ENCODE results near the gene ORAI3.

DNA sequence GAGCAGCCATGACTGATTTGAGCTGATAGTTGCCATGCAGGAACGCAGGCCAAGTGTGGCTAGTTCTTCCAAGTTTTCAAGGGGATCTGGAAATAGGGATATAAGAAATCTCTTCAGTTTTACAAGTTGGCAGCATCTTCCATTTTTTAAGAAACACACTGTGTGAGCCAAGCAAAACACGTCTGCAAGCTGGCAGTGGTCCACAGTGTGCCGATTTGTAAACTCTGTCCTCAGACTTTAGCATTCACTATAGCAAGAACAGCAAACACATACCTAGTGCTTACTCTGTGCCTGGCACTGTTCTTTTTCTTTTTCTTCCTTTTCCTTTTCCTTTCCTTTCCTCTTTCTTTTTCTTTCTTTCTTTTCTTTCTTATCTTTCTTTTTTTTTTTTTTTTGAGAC lies 2.9 kb downstream of the ORAI3 start:
- TF ChIP-seq, protein P1, sequence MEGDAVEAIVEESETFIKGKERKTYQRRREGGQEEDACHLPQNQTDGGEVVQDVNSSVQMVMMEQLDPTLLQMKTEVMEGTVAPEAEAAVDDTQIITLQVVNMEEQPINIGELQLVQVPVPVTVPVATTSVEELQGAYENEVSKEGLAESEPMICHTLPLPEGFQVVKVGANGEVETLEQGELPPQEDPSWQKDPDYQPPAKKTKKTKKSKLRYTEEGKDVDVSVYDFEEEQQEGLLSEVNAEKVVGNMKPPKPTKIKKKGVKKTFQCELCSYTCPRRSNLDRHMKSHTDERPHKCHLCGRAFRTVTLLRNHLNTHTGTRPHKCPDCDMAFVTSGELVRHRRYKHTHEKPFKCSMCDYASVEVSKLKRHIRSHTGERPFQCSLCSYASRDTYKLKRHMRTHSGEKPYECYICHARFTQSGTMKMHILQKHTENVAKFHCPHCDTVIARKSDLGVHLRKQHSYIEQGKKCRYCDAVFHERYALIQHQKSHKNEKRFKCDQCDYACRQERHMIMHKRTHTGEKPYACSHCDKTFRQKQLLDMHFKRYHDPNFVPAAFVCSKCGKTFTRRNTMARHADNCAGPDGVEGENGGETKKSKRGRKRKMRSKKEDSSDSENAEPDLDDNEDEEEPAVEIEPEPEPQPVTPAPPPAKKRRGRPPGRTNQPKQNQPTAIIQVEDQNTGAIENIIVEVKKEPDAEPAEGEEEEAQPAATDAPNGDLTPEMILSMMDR (conservative IDR thresholded peaks at IDR 0.05 in 1 of 2, IDR thresholded peaks at IDR 0.05 in 1 of 2; ENCODE audit: low read depth in 1 of 2, low read length in 2 of 2): no peak
- TF ChIP-seq EZH2 (IDR thresholded peaks at IDR 0.05; ENCODE audit: low read length, missing control alignments): no peak

All from fibroblast of lung (primary cell).